Upper lobe of left lung (tissue), 4 donors: ENCODE measurements around the gene LTBP1.

ENCODE experiments used
- POLR2A ChIP-seq, 4 donors: fragments of 450-650 bp; IDR thresholded peaks; one replicate each; pipeline ENCODE4 v1.5.1; 2016 to 2017; ENCODE audit warnings: antibody characterized with exemption in 4 of 4, mild to moderate bottlenecking in 2 of 4
- TF ChIP-seq, protein P1 (sequence below), 6 experiments: fragments of 450-650 bp in 4 of 6; fragments of 200-600 bp in 2 of 6; sonication (generic) in 2 of 6; IDR thresholded peaks; one replicate each; pipeline ENCODE4 v1.5.1; 2016 to 2019; ENCODE audit warnings: antibody characterized with exemption in 6 of 6

DNA sequence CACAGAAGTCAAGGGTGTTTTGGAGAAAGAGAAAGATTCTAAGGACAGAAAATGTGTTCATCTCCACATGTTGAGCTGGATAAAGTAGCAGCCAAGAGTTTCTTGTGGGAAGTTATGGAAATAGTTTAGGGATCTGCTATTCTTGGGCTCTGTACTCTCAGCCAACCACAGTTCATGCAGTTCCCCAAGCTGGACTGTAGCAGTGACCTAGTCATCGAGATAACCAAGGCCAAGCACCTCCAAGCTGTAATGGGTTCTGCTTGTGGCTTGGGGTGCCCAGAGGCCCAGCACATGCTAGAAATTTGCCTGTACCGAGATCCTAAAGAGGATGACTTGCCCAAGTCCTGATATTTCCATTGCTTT is 437.8 kb downstream of the LTBP1 start:
- TF ChIP-seq POLR2A (IDR thresholded peaks at IDR 0.05) = no peak
- TF ChIP-seq, protein P1, sequence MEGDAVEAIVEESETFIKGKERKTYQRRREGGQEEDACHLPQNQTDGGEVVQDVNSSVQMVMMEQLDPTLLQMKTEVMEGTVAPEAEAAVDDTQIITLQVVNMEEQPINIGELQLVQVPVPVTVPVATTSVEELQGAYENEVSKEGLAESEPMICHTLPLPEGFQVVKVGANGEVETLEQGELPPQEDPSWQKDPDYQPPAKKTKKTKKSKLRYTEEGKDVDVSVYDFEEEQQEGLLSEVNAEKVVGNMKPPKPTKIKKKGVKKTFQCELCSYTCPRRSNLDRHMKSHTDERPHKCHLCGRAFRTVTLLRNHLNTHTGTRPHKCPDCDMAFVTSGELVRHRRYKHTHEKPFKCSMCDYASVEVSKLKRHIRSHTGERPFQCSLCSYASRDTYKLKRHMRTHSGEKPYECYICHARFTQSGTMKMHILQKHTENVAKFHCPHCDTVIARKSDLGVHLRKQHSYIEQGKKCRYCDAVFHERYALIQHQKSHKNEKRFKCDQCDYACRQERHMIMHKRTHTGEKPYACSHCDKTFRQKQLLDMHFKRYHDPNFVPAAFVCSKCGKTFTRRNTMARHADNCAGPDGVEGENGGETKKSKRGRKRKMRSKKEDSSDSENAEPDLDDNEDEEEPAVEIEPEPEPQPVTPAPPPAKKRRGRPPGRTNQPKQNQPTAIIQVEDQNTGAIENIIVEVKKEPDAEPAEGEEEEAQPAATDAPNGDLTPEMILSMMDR (IDR thresholded peaks at IDR 0.05) = no peak
